ENCODE results near the gene MSANTD3. TPM values are rescaled to one million over a fixed set of nuclear protein-coding genes. Genes with fewer than 3 reads are reported as not detected.

Gene MSANTD3
- total RNA-seq, 2 experiments from 2014 or later: 8.8 to 9.6 TPM

- H3K4me1 Mint-ChIP-seq (ENCODE audit: low read depth): no peaks in the 10 kb centered on the region
- peaks cover 51% of the 10 kb centered on the region for H3K36me3 Mint-ChIP-seq (ENCODE audit: low read depth)
- no peak overlapping the region for H3K4me3 Mint-ChIP-seq
- DNase-seq (no peak), ATAC-seq (ENCODE audit: poor library complexity) (no peak)
- intact Hi-C loops (cut with DNase I, micrococcal nuclease): no loop called here
- Histone ChIP-seq H3K36me3 (ENCODE audit: insufficient read depth, low read length) (peaks cover 19% of the 10 kb centered on the region), H3K27me3 (ENCODE audit: control insufficient read depth in 1 of 2, insufficient read depth in 2 of 2, low read length in 2 of 2) (no peaks in the 10 kb centered on the region), H3K4me3 (ENCODE audit: low read length) (no peak overlapping the region), H3K9me3 (ENCODE audit: control insufficient read depth in 1 of 2, insufficient read depth in 1 of 2, low read length in 2 of 2) (no peaks in the 10 kb centered on the region), H3K4me1 (ENCODE audit: insufficient read depth, low read length) (no peaks in the 10 kb centered on the region), H3K27ac (ENCODE audit: low read depth in 1 of 2, low read length in 2 of 2) (no peak overlapping the region)
- no peak for TF ChIP-seq CTCF (IDR thresholded peaks at IDR 0.05)
- ChIA-PET POLR2A (no interaction called here), CTCF (no interaction called here)
- no peaks in the 10 kb centered on the region for H3K27me3 Mint-ChIP-seq
- H3K27ac Mint-ChIP-seq: no peak overlapping the region
- H3K9me3 Mint-ChIP-seq: no peaks in the 10 kb centered on the region
Measured at GRCh38 chr9:100443781-100444768, 17.1 kb downstream of the MSANTD3 start.

DNA sequence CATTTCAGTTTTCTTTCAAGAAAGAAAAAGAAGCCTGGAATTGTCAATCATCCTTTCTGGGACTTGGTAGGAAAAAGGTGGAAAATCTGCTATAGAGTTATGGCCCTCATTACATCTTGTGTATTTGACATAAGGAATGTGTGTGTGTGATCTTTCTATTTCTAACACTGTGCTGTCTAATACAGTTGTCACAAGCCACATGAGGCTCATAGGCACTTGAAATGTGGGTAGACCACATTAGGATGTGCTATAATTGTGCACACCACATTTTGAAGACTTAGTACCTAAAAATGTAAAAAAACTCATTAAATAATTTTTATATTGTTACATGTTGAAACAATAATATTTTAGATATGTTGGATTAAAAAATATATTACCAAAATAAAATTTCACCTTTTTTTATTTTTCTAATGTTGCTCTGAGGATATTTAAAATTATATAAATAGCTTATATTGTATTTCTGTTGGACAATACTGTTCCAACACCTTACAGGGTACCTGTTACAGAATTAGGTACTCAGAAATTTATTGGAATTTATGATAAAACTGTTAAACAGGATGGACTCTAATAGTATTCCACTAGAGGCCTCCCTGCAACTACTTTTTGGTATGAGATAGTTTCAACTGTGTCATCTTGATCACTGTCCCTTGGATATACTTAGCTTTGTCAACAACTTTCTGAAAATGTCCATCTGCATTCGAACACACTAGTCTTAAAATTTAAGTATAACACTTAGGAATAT lies 18.4 kb downstream of the MSANTD3 start:
- DNase-seq (no peak), ATAC-seq (ENCODE audit: poor library complexity) (no peak)
- H3K27ac Mint-ChIP-seq: no peak overlapping the region
- Histone ChIP-seq H3K4me1 (ENCODE audit: insufficient read depth, low read length) (no peaks in the 10 kb centered on the region), H3K4me3 (ENCODE audit: low read length) (no peak overlapping the region), H3K27me3 (ENCODE audit: control insufficient read depth in 1 of 2, insufficient read depth in 2 of 2, low read length in 2 of 2) (no peaks in the 10 kb centered on the region), H3K27ac (ENCODE audit: low read depth in 1 of 2, low read length in 2 of 2) (no peak overlapping the region), H3K36me3 (ENCODE audit: insufficient read depth, low read length) (peaks cover 19% of the 10 kb centered on the region), H3K9me3 (ENCODE audit: control insufficient read depth in 1 of 2, insufficient read depth in 1 of 2, low read length in 2 of 2) (no peaks in the 10 kb centered on the region)
- H3K36me3 Mint-ChIP-seq (ENCODE audit: low read depth): peaks cover 56% of the 10 kb centered on the region
- TF ChIP-seq CTCF (IDR thresholded peaks at IDR 0.05): no peak
- H3K4me1 Mint-ChIP-seq (ENCODE audit: low read depth): no peaks in the 10 kb centered on the region
- H3K9me3 Mint-ChIP-seq: no peaks in the 10 kb centered on the region
- no peaks in the 10 kb centered on the region for H3K27me3 Mint-ChIP-seq
- ChIA-PET POLR2A (interaction anchor here (0.6 kb wide), 1 partner anchor 422 kb away, joined by 3 read pairs; no protein-coding TSS in a partner anchor), CTCF (no interaction called here)
- intact Hi-C loops (cut with DNase I, micrococcal nuclease): no loop called here
- no peak overlapping the region for H3K4me3 Mint-ChIP-seq

GRCh38 chr9:100445903-100446549 lies 19.1 kb downstream of the MSANTD3 start:
- ATAC-seq (ENCODE audit: poor library complexity) (no peak), DNase-seq (no peak)
- Histone ChIP-seq H3K4me3 (ENCODE audit: low read length) (no peak overlapping the region), H3K4me1 (ENCODE audit: insufficient read depth, low read length) (no peaks in the 10 kb centered on the region), H3K27me3 (ENCODE audit: control insufficient read depth in 1 of 2, insufficient read depth in 2 of 2, low read length in 2 of 2) (no peaks in the 10 kb centered on the region), H3K36me3 (ENCODE audit: insufficient read depth, low read length) (peaks cover 19% of the 10 kb centered on the region), H3K9me3 (ENCODE audit: control insufficient read depth in 1 of 2, insufficient read depth in 1 of 2, low read length in 2 of 2) (no peaks in the 10 kb centered on the region), H3K27ac (ENCODE audit: low read depth in 1 of 2, low read length in 2 of 2) (no peak overlapping the region)
- H3K36me3 Mint-ChIP-seq (ENCODE audit: low read depth): peaks cover 63% of the 10 kb centered on the region
- intact Hi-C loops (cut with DNase I, micrococcal nuclease): no loop called here
- H3K9me3 Mint-ChIP-seq: no peaks in the 10 kb centered on the region
- no peak overlapping the region for H3K27ac Mint-ChIP-seq
- no peaks in the 10 kb centered on the region for H3K4me1 Mint-ChIP-seq (ENCODE audit: low read depth)
- H3K4me3 Mint-ChIP-seq: no peak overlapping the region
- no peaks in the 10 kb centered on the region for H3K27me3 Mint-ChIP-seq
- ChIA-PET CTCF (no interaction called here), POLR2A (interaction anchor here (0.6 kb wide), 1 partner anchor 423 kb away, joined by 3 read pairs; no protein-coding TSS in a partner anchor)
- no peak for TF ChIP-seq CTCF (IDR thresholded peaks at IDR 0.05)

All from CD4-positive, alpha-beta T cell (primary cell).